SU-DHL-6 (cell line): ENCODE data around the gene LACRT.

Source experiments
- CTCF ChIP-seq: fragments of 200-600 bp; sonication (generic); IDR thresholded peaks from one replicate; pipeline ENCODE4 v1.5.1; 2017; ENCODE audit warnings: antibody characterized with exemption, mild to moderate bottlenecking, low read length, moderate library complexity; ENCODE audit not compliant: insufficient read depth, poor library complexity, severe bottlenecking
- EZH2phosphoT487 ChIP-seq: fragments of 200-600 bp; sonication (generic), shearing (Covaris generic); conservative IDR thresholded peaks from 2 replicates; pipeline ENCODE4 v1.6.1; 2018; ENCODE audit warnings: mild to moderate bottlenecking, antibody characterized with exemption, low read length, moderate library complexity, mixed read lengths

- no peak for TF ChIP-seq CTCF
- TF ChIP-seq EZH2phosphoT487: no peak
Measured at GRCh38 chr12:54631988-54632728, 2.5 kb downstream of the LACRT start.
